ENCODE data around the gene PLCB4.

The PLCB4 gene

DNA sequence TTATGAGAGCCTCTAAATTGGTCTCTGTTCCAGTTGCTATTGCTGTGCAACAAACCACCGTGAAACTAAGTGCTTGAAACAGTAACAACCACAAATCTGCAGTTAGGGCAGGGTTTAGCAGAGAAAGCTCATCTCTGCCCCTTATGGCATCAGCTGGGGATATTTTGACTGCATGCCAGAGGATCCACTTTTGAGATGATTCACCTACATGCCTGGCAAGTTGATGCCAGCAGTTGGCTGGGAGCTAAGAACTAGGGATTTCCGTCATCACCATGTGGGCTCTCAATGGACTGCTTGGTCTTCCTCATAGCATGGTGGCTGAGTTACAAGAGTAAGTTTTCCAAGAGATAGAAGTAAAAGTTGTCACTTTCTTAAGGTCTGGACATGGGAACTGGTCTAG, 35.1 kb downstream of the PLCB4 start:
- no peak for DNase-seq (ENCODE audit: low spot score)

DNA sequence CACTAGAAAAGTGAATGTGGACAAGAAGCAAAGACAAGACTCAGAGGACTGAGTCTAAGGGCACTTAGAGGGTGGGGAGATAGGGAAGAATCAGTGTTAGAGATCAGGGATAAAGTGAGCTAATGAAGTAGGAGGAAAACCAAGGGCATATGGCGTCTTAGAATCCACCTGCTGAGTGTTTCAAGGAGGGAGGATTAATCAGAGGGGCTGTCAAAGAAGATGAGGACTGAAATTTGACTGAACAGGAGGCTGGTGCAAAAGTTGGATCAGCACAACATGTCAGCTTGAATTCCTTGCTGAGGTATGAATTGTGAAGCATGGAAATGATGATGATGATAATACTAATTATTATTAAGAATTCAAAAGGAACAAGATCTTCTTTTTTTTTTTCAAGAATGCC, 39.4 kb downstream of the PLCB4 start:
- DNase-seq (ENCODE audit: low spot score), result no peak

DNA sequence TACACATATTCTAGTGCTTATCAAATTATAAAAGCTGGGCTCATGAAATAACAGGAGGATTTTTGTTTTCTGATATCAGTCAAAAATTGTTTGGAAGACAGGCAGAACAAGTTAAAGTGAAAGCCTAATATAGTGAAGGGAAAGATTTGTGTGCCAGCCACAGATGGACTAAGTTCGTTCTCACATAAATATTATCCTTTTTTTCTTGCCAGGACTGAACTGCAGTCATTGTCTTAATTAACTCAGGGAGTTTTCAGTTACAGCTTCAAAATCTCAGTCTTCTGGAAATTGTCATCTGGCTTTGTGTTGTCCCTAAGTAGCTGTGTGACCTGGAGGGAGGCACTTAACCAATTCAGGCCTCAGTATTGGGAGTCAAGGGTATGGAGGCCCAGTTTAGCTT, 40.7 kb downstream of the PLCB4 start:
- no peak for DNase-seq (ENCODE audit: low spot score)

DNA sequence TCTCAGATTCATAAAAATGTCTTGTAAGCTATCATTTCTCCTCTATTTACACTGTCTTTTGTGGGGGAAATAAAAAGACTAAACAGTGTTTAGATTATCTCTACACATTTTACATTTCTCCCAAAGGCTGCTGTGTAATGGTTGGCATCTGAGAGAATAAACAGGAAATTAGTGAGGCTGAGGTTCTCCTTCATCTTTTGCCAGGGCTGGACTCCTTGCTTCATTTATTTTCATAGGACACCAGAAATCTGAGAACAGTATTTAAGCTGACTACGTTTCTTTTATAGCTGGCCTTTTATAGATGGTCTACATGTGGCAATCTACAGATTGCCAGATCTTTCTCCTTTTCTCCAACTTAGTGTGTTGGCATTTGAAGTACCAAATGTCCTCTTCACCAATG, 41.5 kb downstream of the PLCB4 start:
- DNase-seq (ENCODE audit: low spot score), result no peak

DNA sequence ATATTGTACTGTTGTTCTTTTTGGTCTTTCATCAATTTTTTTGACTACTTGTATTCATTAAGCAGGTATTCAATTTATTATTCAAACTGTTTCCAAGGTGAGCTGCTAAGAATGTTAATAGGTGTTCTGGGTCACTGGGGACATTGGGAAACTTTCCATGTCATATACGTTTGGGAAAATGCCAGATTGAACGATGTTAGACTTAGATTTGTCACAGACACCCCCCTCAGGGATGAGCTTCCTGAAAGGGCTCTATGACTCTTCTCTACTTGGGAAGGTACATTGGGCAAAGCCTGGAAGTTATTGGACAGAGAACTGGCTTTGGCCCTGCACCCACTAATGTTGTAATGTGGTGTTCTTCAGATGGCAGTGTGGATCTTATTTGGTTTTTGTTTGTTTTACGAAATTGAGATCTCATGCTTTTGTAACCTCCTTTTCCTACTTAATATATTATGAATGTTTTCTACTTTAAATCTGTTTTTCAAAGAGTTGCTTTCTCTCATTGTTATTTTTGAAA, 42.1 kb downstream of the PLCB4 start:
- DNase-seq (ENCODE audit: low spot score), result no peak

DNA sequence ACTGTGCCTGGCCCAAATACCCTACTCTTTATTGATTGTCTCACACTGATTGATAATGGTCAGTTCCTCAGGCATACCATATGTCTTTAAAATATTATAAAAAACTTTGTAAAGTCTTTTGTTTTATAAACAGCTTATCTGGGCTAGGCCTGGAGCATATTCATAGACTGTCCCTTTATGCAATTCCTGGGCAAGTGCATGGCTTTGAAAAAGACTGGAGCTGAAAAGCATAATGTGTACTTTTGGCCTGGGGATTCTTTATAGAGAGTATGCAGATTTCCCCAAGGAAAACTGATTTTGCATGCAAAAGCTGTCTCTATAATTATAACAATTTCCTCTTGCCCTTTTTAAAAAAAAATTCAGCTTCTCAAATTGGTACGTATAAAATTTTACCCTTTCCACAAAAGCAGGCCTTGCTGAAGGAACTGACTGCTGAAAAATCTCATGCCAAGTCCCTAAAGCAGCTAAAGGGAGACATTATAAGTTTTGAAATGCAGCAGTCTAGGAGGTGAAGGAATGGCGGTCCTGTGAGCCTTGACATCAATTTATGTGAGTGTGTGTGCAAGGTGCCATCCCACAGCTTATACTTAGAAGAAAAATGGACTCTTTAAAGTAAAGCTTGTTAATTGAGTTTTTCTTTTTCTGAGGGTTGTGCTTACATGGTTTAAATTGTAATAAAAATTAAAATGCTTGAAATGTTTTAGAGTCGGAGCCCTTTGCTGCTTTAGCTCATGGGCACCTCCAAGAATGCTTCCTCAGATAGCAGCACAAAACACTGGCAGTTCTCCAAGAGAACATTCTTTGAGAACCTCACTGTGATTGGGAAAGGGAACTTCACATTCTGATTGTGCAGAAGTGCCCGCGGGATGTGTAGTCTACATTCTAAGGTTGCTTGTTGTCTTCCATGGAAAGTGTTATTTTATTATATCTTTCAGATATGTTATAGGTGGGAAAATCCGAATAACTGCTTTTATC, 43.9 kb downstream of the PLCB4 start:
- DNase-seq (ENCODE audit: low spot score), result no peak

DNA sequence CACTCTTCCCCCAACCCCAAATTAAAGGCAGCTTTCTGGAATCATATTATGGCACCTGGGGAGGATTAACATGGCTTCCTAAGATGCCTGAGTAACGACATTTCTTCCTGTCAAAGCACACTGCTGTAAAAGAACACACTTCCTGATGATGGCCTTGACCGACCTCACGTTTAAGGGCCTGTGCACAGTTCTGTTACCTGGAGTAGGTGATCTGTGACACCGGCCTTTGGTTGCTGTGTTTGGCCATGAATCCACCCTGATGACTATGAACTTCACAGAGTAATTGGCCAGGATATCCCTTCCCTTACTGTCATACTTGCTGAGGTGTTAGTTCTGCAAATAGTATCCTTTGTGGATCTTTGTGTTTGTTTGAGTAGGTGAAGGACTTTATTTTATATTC, 45.8 kb downstream of the PLCB4 start:
- DNase-seq (ENCODE audit: low spot score), result no peak

DNA sequence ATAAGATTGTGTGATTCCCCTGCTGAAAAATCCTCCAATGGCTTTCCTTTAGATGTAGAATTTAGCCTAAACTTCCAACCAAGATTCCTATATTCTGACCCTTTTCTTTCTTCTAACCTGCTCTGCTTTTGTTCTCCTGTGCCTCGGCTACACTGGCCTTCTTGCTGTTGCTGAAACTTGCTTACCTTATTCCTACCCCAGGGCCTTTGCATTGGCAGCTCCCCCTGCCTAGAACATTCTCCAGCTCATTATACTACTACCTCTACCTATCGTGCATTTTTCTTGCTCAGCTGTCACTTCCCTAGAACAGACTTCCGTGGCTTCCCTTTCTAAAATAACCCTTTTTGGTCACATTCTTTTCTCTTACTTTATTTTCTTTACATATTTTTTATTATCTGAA, 48.7 kb downstream of the PLCB4 start:
- no peak for DNase-seq (ENCODE audit: low spot score)

DNA sequence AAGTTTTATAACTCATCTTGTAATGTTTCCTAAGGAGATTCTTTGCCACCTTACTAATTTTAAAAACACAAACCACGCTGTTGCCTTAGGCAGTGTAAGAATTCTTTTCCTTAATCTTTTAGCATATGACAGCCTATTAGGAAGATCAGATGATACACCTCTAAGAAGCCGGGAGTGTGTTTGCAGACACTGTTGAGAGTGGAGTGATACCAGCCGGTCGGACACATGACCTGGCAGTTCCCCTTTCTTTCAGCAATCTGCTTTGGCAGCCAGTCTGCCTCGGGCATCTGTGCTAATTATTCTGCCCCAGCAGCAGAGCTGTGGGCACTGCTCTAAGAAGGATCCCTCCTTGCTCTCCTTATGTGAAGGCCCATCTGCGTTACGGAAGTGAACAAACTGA, 50.9 kb downstream of the PLCB4 start:
- DNase-seq (ENCODE audit: low spot score), result no peak

DNA sequence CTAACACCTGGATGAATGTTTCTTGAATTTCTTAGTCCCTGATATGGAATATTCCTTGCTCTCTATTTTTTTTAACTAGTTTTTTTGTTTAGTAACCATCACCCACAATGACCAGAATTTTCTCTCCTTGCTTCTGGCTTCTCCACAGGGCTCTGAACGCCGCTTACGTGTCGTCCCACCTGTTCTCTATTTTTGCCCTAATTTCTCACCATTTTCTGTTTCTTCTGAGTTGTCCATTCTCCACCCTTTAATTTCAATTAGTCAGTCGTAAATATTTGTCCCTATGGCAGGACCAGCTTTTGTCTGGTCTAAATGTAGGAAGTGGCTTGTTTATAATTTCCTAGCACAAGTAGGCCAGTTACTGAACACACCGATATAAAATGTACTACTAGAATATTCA, 52.3 kb downstream of the PLCB4 start:
- no peak for DNase-seq (ENCODE audit: low spot score)

DNA sequence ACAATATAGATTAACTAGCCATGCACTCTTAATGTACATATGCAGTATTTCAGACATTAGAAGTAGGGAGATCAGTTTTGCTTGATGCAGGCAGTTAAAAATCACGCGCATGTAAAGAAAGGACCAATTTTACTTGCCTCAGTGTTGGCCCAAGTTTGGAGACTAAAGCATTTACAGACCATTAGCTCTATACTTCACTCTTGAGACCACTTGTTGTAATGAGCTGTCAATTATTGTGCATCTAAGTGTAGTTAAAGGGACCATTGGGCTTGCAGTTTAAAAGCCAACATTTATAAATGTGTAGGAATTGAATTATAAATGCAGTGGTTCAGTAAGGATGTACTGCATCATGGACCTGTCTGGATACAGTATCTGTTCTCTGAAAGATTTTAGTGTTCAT, 53.7 kb downstream of the PLCB4 start:
- no peak for DNase-seq (ENCODE audit: low spot score)

DNA sequence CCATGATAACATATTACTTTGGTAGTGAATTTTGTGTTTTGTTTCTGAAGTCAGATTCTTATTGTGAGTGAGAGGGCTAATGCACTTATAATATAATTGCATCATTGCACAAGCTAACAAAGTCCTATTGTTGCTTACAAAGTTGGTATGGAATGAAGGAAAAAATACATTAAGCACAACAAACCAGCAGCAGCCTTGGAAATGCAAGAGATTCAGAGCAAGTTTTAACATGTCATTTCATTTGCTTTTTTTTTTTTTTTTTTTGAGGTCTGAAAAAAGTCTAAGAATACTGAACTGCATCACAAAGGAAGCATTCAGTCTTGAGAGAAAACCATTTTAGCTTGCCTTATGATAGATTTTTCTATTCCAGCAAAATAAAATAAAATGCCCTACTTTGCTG, 57.6 kb downstream of the PLCB4 start:
- no peak for DNase-seq (ENCODE audit: low spot score)

DNA sequence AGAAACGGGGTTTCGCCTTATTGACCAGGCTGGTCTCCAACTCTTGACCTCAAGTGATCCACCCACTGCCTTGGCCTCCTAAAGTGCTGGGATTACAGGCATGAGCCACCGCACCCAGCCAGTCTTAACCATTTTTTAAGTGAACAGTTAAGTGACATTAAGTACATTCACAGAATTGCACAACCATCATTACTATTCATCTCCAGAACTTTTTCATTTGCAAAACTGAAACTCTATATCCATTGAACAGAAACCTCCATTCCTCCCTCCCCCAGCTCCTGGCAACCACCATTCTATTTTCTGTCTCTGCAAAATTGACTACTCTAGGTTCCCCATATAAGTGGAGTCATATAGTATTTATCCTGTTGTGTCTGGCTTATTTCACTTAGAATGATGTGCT, 59.7 kb downstream of the PLCB4 start:
- no peak for DNase-seq (ENCODE audit: low spot score)

DNA sequence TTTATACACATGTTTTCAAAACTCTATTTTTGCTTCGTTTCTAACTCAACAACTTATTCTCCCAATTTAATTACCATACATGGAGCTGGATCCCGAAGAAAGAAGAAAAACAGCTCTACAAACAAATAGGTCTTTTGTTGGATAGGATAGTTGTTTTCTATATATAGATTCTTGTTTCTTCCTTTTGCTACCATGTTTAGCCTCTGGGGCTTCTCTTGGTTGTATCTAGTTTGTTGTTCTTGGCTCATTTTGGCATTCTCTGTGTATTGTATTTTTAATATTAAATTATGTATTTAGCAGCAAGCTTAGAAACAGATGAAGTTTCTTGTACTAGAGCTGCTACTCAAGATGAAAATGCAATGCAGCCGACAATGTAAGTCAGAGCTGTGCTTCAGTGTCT, 60.9 kb downstream of the PLCB4 start:
- DNase-seq (ENCODE audit: low spot score), result no peak

DNA sequence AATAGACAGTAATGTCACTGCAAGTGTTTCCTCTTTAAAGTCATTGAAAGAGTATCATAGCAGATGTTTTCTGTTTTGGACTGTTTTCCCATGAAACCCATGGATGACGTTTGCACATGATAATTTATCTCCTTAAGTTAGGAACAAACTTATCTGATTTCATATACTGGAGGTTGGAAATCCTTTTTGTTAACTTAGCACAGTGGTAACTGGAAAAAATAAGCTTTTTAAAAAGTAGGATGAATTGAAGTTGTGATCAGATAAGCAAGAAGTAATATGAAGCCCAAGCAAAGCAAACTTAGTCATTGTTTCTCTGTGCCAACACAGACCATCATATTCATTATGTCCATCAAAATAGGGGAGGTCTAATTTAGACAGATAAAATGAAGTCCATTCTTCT, 61.6 kb downstream of the PLCB4 start:
- DNase-seq (ENCODE audit: low spot score), result no peak

DNA sequence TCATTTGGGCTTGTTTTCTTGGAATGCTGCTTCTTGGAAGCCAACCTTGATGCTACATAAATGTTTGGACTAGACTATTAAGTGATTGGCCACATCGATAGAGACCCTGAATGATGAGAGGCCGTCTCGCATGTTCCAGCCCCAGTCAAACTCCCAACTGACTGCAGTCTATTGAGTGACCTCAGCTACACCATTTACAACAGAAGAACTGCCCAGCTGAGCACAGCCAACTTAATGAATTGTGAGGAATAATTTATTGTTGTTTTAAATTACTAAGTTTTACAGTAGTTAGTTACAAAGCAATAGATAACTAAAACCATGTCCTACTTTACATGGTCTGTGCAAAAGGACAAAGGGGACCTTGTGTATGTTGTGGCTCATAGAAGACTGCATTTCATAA, 63.0 kb downstream of the PLCB4 start:
- DNase-seq (ENCODE audit: low spot score), result no peak

DNA sequence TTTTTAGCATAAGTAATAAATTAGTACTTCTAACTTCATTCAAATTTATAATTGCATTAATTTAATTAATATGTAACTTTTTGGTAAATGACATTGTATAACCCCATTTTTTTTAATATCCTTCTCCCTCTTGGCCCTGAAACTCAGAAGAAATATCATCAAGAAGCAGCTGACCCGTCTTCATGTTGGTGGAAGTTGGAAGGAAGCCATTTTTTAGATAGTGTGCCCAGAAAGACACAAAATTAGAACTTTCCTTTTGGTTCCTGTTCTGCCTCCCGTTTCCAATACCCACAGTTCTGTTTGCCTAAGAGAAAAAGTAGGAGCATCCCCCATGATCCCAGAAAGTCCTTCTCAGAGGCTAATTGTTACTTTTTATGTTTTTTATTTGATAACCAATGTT, 65.5 kb downstream of the PLCB4 start:
- no peak for DNase-seq (ENCODE audit: low spot score)

DNA sequence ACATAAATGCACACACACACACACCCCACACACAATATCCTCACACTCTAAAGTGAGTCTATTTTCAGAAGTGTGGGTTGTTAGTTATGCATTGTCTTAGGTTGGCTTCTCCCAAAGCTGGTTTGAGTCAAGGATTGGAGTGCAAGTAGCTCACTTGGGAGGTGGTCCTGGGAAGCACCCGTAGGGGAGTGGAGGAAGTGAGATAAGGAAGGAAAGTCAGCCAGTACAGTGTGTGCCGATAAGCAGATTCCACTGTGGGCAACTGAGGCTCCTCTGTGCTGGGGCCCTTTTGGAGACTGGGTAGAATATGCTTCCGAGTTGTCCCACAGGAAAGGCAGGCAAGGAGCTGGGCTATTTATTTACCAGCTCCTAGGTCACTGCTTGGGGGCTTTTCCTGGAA, 67.2 kb downstream of the PLCB4 start:
- DNase-seq (ENCODE audit: low spot score), result no peak

DNA sequence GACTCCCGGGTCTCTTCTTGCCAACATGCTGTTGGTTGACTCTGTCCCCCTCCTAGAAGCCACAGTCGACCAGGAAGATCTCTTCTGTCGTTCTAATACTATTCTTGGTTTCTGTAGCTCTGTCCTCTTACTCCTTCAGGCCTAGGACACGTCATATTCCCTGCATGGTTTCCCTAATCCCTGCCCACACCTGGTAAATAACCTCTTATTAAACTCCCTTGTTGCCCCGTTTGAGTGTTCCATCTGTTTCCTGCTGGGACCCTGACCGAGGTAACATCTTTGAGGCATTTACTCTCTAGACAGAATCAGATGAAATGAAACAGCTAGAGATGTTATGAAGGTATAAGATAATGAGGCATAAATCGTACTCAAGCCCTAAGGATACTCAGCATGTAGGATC, 68.1 kb downstream of the PLCB4 start:
- no peak for DNase-seq (ENCODE audit: low spot score)

DNA sequence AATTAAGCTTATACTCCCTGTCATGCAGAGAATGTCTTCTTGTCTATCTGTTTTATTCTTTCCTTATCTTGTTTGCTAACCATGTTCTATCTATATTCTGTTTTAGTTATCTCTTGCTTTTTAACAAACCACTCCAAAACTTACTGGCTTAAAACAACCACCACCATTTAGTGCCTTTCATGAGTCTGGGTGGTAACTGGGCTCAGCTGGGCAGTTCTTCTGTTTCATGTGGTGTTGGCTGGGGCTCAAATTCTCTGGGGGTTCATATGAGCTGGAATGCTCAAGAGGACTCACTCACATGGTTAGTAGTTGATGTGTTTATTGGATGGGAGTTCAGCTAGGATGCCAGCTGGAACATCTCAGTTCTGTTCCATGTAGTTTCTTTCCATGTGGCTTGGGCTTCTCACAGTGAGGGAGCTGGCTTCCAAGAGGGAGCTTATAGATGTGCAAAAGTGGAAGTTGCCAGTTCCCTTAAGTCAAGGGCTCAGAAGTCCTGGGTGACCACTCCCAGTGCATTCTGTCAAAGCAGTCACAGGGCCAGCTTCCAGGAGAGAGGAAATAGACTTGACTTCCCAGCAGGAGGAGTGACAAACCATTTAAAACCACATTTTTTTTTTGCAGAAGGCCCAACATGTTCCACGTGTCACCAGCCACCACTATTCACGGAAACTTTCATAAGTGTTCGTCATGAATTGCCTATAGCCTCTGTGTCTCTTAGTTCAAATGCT, 70.4 kb downstream of the PLCB4 start:
- DNase-seq (ENCODE audit: low spot score), result no peak

DNA sequence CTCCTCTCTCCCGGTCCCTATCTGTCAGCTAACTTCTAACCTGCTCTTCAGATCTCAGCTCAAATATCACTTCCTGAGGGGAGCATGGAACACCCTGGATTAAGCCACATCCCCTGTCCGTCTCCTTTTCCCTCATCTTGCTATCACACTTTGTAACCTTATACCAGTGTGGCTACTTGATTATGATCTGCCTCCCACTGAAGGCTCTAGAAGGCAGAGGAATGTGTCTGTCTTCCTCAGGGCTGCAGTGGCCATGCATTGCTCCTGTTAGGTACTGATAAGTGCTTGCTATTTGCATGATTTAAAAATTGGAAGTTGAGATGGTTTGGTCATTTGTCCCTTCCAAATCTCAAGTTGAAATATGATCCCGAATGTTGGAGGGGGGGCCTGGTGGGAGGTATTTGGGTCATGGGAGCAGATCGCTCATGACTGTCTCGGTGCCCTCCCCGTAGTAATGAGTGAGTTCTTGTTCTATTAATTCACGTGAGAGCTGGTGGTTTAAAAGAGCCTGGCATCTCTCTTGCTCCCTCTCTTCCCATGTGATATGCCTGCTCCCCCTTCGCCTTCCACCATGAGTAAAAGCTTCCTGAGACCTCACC, 71.4 kb downstream of the PLCB4 start:
- DNase-seq (ENCODE audit: low spot score), result no peak

DNA sequence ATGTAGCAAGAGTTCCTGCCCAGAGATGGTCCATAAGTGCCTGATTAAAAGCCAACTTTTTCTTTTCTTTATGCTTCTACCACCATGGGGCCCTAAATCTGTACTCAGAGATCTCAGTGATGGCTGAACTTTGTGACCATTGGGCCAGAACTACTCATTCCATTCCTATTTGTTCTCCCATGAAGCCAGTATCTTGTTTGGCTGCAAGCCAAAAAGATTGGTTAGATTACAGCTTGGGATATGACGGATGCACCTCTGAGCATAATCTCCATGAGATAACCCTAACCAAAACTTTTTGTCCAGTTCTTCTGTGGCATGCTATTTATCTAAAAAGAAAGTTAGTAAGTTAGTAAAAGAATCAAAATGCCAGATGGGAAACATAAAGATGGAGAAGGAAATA, 72.2 kb downstream of the PLCB4 start:
- no peak for DNase-seq (ENCODE audit: low spot score)

DNA sequence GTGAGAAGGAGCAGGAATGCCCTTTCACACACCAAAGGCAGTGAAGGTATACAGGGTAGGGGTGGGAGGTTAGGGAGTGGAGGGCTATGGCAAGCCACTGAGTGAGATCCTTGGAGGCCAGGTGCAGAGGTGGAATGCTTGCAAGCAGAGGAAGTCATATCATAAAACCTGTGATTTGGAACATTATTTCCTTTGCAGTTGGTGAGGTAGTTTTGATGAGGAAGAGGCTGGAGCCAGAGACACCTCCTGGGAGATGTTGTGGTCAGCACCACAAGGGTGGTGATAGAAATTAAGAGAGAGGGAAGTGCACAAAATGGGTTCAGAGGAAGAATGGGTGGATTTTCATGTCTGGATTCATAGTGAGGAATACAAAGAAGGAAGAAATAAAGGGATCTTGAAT, 73.0 kb downstream of the PLCB4 start:
- DNase-seq (ENCODE audit: low spot score), result no peak
